GM21576 (cell line): Measurements from ENCODE around the gene PNPLA1.

Experiments used
- ATAC-seq: cut with Tn5 transposase; IDR thresholded peaks from one replicate; pipeline ENCODE4 v1.9.1; 2021; ENCODE audit warnings: mild to moderate bottlenecking, moderate library complexity; ENCODE audit not compliant: unreplicated experiment

Gene PNPLA1

GRCh38 chr6:36355819-36356218, 86.0 kb downstream of the PNPLA1 start:
- no peak for ATAC-seq

- no peak for ATAC-seq
These were observed 88.0 kb downstream of the PNPLA1 start for GRCh38 chr6:36357872-36358225.
